MM.1S (cell line): ENCODE measurements around the gene CDADC1.

Experiments used
- EZH2 ChIP-seq: fragments of 300-600 bp; sonication (generic); optimal IDR thresholded peaks from 2 replicates; pipeline ENCODE3; 2017; ENCODE audit warnings: low read depth, mild to moderate bottlenecking, antibody characterized with exemption, low read length, mixed read lengths
- TF ChIP-seq, protein P1 (sequence below): fragments of 300-600 bp; sonication (generic); IDR thresholded peaks from 2 replicates; pipeline ENCODE4 v1.5.1; 2016; ENCODE audit warnings: antibody characterized with exemption, low read length, mixed read lengths

DNA sequence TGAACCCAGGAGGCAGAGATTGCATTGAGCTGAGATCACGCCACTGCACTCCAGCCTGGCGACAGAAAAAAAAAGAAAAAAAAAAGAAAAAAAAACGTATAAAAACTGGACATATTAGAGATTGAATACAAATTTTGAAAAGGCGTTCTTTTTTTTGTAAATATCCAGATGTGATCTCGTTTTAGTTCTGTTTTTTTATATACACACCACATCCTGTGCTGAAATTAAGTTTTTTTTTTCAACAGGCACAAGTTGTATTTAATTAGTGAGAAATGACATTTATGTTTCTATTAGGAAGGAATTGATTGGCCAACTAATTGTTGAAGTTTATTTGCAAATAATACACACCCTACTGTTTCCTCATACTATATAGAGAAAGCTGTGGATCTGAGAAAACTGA lies 3.6 kb downstream of the CDADC1 start:
- TF ChIP-seq, protein P1, sequence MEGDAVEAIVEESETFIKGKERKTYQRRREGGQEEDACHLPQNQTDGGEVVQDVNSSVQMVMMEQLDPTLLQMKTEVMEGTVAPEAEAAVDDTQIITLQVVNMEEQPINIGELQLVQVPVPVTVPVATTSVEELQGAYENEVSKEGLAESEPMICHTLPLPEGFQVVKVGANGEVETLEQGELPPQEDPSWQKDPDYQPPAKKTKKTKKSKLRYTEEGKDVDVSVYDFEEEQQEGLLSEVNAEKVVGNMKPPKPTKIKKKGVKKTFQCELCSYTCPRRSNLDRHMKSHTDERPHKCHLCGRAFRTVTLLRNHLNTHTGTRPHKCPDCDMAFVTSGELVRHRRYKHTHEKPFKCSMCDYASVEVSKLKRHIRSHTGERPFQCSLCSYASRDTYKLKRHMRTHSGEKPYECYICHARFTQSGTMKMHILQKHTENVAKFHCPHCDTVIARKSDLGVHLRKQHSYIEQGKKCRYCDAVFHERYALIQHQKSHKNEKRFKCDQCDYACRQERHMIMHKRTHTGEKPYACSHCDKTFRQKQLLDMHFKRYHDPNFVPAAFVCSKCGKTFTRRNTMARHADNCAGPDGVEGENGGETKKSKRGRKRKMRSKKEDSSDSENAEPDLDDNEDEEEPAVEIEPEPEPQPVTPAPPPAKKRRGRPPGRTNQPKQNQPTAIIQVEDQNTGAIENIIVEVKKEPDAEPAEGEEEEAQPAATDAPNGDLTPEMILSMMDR = no peak
- TF ChIP-seq EZH2 = no peak
